ENCODE results near the gene PCDHGA2.

The PCDHGA2 gene

DNA sequence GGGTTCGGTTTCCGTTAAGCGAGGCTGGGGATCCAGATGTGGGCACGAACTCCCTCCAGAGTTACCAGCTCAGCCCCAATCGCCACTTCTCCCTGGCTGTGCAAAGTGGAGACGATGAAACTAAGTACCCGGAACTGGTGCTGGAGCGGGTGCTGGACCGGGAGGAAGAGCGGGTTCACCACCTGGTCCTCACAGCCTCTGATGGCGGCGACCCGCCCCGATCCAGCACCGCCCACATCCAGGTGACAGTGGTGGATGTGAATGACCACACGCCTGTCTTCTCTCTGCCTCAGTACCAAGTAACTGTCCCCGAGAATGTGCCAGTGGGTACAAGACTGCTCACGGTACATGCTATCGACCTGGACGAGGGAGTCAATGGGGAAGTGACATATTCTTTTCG, 44.8 kb downstream of the PCDHGA2 start:
- DNase-seq = no peak

GRCh38 chr5:141384471-141385267, 46.1 kb downstream of the PCDHGA2 start:
- DNase-seq = no peak

DNA sequence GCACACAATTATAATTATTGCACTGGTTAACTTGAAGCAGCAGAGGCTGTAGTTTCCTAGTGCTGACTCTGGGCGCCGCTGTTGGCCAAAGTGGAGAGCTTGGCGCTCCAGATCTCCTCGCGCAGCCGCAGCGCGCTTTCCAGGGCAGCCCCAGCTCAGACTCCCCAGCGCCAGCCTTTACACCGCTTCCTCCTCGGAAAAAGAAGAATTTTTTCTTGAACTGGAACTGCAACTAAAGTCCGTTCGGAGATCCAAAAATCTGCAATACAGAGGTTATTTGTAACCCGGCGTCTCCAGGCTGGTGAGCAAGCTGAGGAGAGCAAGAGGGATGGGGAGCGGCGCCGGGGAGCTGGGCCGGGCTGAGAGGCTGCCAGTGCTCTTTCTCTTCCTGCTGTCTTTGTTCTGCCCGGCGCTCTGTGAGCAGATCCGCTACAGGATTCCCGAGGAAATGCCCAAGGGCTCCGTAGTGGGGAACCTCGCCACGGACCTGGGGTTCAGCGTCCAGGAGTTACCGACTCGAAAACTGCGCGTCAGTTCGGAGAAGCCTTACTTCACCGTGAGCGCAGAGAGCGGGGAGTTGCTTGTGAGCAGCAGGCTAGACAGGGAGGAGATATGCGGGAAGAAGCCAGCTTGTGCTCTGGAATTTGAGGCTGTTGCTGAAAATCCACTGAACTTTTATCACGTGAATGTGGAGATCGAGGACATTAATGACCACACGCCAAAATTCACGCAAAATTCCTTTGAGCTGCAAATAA, 49.2 kb downstream of the PCDHGA2 start, which contains the start of gene PCDHGB4:
TSS of gene PCDHGB4 (plus strand) at position 142 of the 755 bp plus-strand sequence. CDS start at position 329, 187 bp downstream.
- peak; percentile 44 for DNase-seq

GRCh38 chr5:141388661-141389060, 50.1 kb downstream of the PCDHGA2 start:
- no peak for DNase-seq

- DNase-seq = no peak
Measured at GRCh38 chr5:141389153-141390042, 50.8 kb downstream of the PCDHGA2 start.

- no peak for DNase-seq
Measured at GRCh38 chr5:141392429-141393198, 54.1 kb downstream of the PCDHGA2 start, which contains the start of gene PCDHGA8. Gene PCDHGA8 (plus strand): TSS chr5:141392633. CDS start chr5:141392814, 181 bp downstream.

Measured in EL (cell line).